NB4 (cell line): ENCODE data around the gene DISP2.

Source experiments
- DNase-seq: peaks from one replicate; pipeline ENCODE4 v3.0.0; 2010; ENCODE audit warnings: low read depth
- H3K4me3 ChIP-seq: one replicate; pipeline ENCODE4 v1.5.1; 2011; ENCODE audit warnings: mild to moderate bottlenecking, low read depth, low read length, moderate library complexity
- CTCF ChIP-seq: IDR thresholded peaks from one replicate; pipeline ENCODE4 v1.5.1; 2012; ENCODE audit warnings: low read depth, low read length
- MAX ChIP-seq: IDR thresholded peaks from 2 replicates; pipeline ENCODE4 v1.6.1; 2011; ENCODE audit warnings: low read depth, low read length
- MYC ChIP-seq: IDR thresholded peaks from 2 replicates; pipeline ENCODE4 v1.6.1; 2011; ENCODE audit warnings: low read depth, low read length
- POLR2A ChIP-seq: IDR thresholded peaks from 2 replicates; pipeline ENCODE4 v1.6.1; 2011; ENCODE audit warnings: mild to moderate bottlenecking; ENCODE audit not compliant: insufficient read length; ENCODE audit errors: extremely low read depth

The DISP2 gene

GRCh38 chr15:40357723-40358470 is at the start of gene DISP2:
DISP2 (plus strand) TSS chr15:40358219; CDS start chr15:40358322, 103 bp downstream.
- TF ChIP-seq MYC = no peak
- TF ChIP-seq MAX = peak; percentile 66
- no peak for TF ChIP-seq CTCF
- no peak for TF ChIP-seq POLR2A
- peak; percentile 80 for DNase-seq
- peak within 1 kb of the TSS; percentile 42 for H3K4me3 ChIP-seq

- TF ChIP-seq MAX (no peak), POLR2A (no peak), CTCF (no peak), MYC (no peak)
- no peak for DNase-seq
- H3K4me3 ChIP-seq = no peak overlapping the region
These were observed 48.6 kb upstream of the DISP2 start for GRCh38 chr15:40309344-40309862.

GRCh38 chr15:40310001-40310959 is 47.7 kb upstream of the DISP2 start:
- peak; percentile 84 for DNase-seq

GRCh38 chr15:40310993-40311392 is 47.0 kb upstream of the DISP2 start:
- no peak for DNase-seq
- no peak overlapping the region for H3K4me3 ChIP-seq
- TF ChIP-seq CTCF (no peak), MYC (no peak), POLR2A (no peak), MAX (no peak)

More at GRCh38 chr15:40310001-40310959, 47.7 kb upstream of the DISP2 start:
- TF ChIP-seq CTCF (peak; percentile 83), POLR2A (no peak), MYC (peak; percentile 82), MAX (peak; percentile 81)
- H3K4me3 ChIP-seq = no peak overlapping the region

GRCh38 chr15:40312370-40313158 is 45.5 kb upstream of the DISP2 start:
- no peak for DNase-seq
- no peak overlapping the region for H3K4me3 ChIP-seq
- TF ChIP-seq MAX (no peak), MYC (no peak), POLR2A (no peak), CTCF (no peak)
